ENCODE measurements around the gene ADAMTSL1. TPM values are rescaled to one million over a fixed set of nuclear protein-coding genes. Genes with fewer than 3 reads are reported as not detected.

ADAMTSL1 gene
- total and polyA plus RNA-seq, 9 of the 15 experiments (the other 6 are each of a cell fraction or from before 2014, with no cell fraction given) = 0.01 TPM; not detected in 8

GRCh38 chr9:18730241-18730640 is 256.3 kb downstream of the ADAMTSL1 start:
- Histone ChIP-seq H3K79me2 (ENCODE audit: control insufficient read depth, insufficient read depth, low read length) (no peaks in the 10 kb centered on the region), H3K36me3 (ENCODE audit: control insufficient read depth, insufficient read depth, low read length) (no peaks in the 10 kb centered on the region), H3K4me1 (replicated peaks in 1 of 2; ENCODE audit: control insufficient read depth in 2 of 2, insufficient read depth in 2 of 2, low read length in 2 of 2) (no peaks in the 10 kb centered on the region), H3K27me3 (ENCODE audit: control insufficient read depth in 2 of 2, insufficient read depth in 2 of 2, low read length in 2 of 2) (no peaks in the 10 kb centered on the region), H3K4me3 (no peak overlapping the region), H3K9me1 (ENCODE audit: control insufficient read depth, insufficient read depth, low read length) (no peaks in the 10 kb centered on the region), H4K20me1 (replicated peaks; ENCODE audit: control insufficient read depth, insufficient read depth, low read length) (no peaks in the 10 kb centered on the region), H3K9ac (ENCODE audit: insufficient read depth in 1 of 2, low read depth in 2 of 2, low read length in 2 of 2) (no peak overlapping the region), H3K4me2 (ENCODE audit: insufficient read depth, low read length) (no peak overlapping the region), H3K27ac (ENCODE audit: extremely low read depth, low read depth, low read length) (no peak overlapping the region), H3K9me3 (replicated peaks; ENCODE audit: control insufficient read depth, insufficient read depth, low read depth, low read length) (no peaks in the 10 kb centered on the region), H2AFZ (ENCODE audit: low read depth, low read length) (no peak overlapping the region)
- BruUV-seq (replicated peaks) = no TSS peak
- intact Hi-C loops (cut with micrococcal nuclease) (no loop called here), in situ Hi-C loops (cut with MboI) (no loop called here)
- TF ChIP-seq ZNF79 (CRISPR knock-in tag; IDR thresholded peaks at IDR 0.05; ENCODE audit: low read depth) = no peak
- no peak for TF ChIP-seq ARID2 (IDR thresholded peaks at IDR 0.05)
- no peak for TF ChIP-seq MED1 (CRISPR knock-in tag; IDR thresholded peaks at IDR 0.05; ENCODE audit: borderline replicate concordance)
- no peak for TF ChIP-seq PPARD (CRISPR knock-in tag; IDR thresholded peaks at IDR 0.05)
- no peak for TF ChIP-seq UBTF (IDR thresholded peaks at IDR 0.05; ENCODE audit: borderline replicate concordance in 1 of 2, low read depth in 2 of 2, low read length in 2 of 2)
- WGBS (ENCODE audit: insufficient coverage, low coverage, missing lambda C conversion rate) = 2% methylated on average over 3 of the region's 3 CpGs
- ChIA-PET CTCF (ENCODE audit: low intra/inter-chr PET ratio) (no interaction called here), POLR2A (no interaction called here)
- FAIRE-seq (no peak), DNase-seq (ENCODE audit: extremely low read depth in 1 of 4, low spot score in 3 of 4) (no peak), ATAC-seq (no peak)

All from K562 (cell line).